NCI-H2029 treated with DMSO at 0.1 percent for 48 hours (cell line): ENCODE measurements around the gene ATP5PD.

Experiments used
- DNase-seq: peaks from one replicate; lab custom pipeline; 2025; lab: John Stamatoyannopoulos, UW

The ATP5PD gene

GRCh38 chr17:75046407-75047289 lies at the start of gene ATP5PD, which contains the start of gene KCTD2:
ATP5PD (minus strand) TSS chr17:75046969; CDS start chr17:75042650, 4,319 bp downstream.
KCTD2 (plus strand) TSS chr17:75047225; CDS start chr17:75047251, 26 bp downstream.
- peak; percentile 80 for DNase-seq

GRCh38 chr17:75096082-75096625 lies 49.4 kb upstream of the ATP5PD start:
- no peak for DNase-seq

- DNase-seq = no peak
Observed at GRCh38 chr17:75094871-75095399, 48.2 kb upstream of the ATP5PD start.

DNA sequence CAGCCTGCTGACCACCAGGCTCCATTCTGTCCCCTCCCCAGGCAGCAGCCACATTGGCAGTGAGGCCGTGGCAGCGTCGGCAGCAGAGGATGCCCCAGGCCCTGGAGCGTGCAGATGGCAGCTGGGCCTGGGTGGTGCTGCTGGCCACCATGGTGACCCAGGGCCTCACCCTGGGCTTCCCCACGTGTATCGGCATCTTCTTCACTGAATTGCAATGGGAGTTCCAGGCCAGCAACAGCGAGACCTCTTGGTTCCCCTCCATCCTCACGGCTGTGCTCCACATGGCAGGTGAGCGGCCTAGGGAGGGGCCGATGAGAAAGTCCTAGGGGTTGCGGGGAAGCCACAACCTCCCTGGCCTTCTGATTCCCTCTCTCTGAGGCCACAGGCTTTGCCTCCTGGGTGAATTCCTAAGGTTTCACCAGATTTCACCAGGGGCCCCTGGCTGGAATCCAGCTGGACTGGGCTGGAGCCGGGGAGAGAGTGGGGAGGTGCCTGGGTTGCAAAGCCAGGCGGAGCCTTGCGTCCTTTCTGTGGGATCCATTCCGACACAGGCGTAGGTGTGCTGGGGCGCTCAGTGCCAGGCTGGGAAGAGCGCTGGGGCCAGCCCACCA lies 46.9 kb upstream of the ATP5PD start:
- DNase-seq = no peak

GRCh38 chr17:75091855-75092327 lies 45.1 kb upstream of the ATP5PD start:
- no peak for DNase-seq

GRCh38 chr17:75090871-75091854 lies 44.4 kb upstream of the ATP5PD start:
- no peak for DNase-seq

DNA sequence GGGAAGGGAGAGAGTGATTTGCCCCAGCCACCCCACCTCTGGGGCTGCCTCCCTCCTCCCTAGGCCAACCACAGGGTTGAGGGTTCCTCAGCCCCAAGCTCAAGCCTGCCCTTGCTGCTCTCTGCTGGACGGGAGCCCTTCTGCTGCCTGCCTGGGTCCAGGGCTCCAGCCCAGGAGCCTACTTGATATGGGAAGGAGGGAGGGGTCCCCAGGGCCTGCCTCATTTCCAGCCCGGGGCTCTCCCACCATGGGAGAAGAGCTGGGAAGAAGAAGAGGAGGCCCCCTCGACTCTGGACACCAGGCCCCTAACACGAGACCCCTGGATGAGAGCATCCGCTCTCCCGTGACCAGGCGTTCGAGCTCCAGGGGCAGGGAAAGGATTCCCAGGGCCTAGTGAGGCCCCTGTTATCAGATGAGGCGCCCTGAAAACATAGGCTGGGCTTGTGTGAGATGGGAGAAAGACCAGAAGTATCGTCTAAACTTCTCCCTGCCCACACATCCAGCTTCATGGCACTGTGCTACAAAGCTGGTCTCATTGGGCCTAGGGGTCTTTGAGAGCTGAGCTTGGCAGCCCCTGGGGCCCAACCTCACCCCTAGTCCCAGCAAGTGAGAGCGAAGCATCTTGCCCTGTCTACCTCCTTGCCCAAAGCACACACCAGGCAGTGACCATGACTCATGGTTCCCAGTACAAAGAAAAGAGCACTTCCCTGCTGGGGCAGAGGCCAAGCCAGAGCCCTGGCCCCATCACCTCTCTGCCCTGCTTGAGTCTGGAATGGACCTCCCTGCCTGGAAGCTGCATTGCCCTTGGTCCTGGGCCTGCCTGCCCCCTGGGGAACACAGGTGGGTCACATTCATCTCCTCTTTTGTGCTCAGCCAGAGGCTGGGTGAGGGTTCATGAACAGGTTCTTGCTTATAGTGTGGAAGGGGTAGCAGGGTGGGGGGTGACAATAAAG lies 42.0 kb upstream of the ATP5PD start:
- DNase-seq = no peak

GRCh38 chr17:75087558-75088453 lies 41.0 kb upstream of the ATP5PD start, which contains the start of gene SLC16A5:
SLC16A5 (plus strand) TSS chr17:75087954; CDS start chr17:75093637, 5,683 bp downstream.
- no peak for DNase-seq

DNA sequence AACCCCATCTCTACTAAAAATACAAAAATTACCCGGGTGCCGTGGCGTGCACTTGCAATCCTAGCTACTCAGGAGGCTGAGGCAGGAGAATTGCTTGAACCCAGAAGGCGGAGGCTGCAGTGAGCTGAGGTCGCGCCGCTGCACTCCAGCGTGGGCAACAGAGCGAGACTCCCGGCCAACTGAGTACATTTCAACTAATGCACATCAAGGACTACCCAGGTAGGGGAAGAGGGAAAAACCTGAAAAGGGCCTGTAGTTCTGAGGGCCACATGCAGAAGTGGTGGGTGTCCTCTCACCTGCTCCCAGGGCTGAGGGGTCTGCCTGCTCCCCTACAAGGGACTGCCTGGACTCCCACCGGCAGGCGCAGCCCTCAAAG lies 40.4 kb upstream of the ATP5PD start:
- no peak for DNase-seq

DNA sequence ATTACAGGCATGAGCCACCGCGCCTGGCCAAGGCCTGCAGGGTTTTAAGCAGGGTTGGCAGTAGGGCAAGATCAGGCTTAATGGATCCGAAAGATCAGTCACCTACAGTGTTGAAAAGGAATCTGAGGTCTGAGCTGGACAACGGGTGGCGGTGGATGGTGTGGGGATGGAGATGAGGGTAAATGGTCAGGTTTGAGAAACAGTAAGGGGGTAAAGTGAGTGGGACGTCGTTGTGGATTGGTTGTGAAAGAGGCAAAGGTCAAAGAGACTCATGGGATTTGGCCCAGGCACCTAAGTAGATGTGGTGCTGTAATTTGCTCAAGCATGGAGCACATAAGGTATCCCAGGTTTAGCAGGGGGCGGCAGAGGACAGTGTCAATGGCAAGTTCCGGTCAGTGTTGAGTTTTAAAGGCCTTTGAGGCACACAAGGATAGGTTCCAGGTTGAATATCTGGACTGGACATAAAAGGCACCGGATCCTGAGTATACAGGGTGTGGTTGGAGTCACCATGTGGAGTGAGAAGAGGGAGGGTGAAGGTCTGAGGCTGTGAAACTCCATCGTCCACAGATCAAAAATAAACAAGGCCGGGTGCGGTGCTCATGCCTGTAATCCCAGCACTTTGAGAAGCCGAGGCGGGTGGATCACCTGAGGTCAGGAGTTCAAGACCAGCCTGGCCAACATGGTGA lies 39.9 kb upstream of the ATP5PD start:
- no peak for DNase-seq

DNA sequence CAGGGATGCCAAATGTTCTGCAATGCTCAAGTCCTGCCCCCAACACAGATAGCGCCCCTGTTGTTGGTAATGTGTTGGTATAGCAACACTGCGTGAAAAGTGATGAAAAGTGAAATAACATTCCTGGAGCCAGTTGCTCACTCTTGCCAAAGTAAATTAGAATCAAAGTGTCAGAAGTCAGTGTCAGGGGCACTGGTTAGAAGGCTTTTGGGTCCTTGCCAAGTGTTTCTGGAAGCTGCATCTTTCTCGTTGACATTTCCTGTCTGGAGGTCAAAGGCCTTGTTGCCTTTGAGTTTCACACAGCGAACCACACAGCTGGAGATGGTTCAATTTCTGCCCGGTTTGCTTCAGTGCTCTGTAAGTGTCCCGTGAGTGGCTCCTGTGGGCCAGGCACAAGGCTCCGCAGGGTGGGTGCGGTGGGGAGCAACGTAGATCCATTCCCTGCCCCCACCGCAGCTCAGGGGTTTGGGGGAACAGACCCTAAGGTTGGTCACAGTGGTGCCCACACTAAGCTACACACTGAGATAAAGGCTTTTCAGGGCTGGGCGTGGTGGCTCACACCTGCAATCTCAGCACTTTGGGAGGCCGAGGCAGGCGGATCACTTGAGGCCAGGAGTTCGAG lies 37.4 kb upstream of the ATP5PD start:
- no peak for DNase-seq

DNA sequence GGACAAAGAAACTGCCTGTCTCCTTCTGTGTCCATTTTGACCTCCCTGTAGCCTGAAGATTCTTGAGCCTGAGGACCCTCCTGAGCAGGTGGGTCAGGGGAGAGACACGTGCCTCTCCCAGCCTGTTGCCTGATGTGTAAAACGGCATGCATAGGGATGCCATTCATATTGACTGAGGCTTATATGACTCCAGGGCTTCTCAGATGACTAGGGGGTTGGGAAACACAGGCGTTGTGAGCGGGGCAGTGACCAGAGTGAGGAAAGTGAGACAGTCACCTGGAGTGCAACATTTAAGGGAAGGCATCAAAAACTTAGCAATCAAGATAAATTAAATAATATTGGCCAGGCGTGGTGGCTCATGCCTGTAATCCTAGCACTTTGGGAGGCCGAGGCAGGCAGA lies 35.9 kb upstream of the ATP5PD start:
- no peak for DNase-seq

DNA sequence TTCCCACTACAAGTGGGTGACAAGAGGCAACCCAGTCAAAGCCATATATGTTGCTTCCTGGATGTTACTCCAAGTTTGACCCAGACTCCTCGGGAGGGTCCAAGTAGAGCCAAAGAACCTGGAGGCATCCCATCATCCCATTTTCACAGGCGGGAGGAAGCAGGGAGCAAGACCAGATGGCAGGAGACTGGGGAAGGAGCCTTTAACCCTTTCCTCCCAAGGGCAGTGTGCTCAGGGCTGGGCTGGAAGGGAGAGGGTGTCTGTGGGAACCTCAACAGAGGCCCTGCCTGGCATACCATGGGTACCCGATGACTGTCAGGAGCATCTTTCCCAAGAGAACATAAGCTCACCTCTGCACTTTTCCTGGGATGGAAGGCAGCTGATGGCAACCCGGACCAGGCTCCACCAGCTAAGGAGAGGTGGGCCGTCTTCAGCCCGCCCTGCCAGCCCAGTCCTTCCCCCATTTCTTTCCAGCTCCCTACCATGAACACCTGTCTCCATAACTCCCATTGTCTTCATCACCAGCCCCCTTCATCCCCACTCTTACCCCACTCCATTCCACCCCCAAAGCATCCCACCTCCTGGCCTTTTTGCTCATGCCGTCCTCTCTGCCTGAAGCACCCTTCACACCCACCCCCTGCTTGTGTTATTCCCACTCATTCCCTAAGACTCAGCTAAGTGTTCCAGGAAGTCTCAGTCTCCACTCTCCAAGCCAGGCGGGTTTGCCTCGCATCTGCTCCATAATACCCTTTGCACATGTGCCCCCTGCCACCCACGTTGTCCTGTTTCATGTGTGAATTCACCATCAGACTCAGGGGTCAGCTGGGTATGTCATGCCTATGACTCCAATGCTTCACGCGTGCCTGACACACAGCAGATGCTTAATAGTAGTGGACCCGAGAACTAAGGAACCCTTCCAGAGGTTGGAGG lies 35.1 kb upstream of the ATP5PD start:
- DNase-seq = no peak

- no peak for DNase-seq
Observed at GRCh38 chr17:75079023-75079373, 32.2 kb upstream of the ATP5PD start.

DNA sequence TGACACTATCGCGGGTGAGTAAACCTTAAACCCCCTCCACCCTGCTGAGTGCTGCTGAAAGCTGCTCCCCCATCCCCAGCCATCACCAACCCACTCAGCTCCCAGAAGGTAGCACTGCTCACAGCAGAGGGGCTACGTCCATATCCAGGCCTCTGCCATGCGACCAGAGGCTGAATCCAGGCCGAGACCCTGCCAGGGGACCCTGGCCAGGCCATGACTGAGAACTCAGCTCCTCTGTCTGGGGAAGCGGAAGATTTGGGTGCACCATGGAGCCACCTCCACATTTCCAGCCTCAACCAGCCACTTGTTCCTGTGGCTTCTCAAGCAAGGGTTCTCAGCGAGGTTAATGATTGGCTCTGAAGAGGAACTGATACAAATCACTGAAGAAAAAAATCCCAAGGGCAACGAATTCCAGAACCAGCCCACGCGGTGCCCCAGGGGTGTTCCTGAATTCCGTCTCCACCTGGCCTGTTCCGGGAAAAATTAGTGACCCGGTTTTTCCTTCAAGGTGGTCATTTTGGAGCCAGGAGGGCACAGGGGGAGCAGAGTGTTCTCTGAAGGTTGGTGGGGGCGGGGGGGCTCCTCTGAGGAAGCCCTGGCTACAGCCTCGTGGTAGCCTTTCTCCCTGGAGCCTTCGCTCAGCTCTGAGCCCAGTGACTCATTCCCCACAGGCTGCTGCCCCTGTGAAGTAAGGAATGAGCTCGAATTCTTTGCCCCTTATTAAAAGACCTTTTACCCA lies 31.7 kb upstream of the ATP5PD start:
- no peak for DNase-seq
